Myocyte (in vitro differentiated cells): ENCODE results near the gene RPL37. TPM values are rescaled to one million over a fixed set of nuclear protein-coding genes. Genes with fewer than 3 reads are reported as not detected.
A peak's percentile ranks its signal among the peaks of the same experiment; 100 is the strongest.
"Not testable (repeated sequence)": the region's sequence is repeated elsewhere in the genome, so short reads cannot be mapped to it uniquely, and the experiment has no call there.

Source experiments
- DNase-seq: peaks from one replicate; pipeline ENCODE4 v3.0.0-alpha.2; 2012; ENCODE audit warnings: low read depth
- total RNA-seq: library from RNA; depleted of rRNA; stranded (reverse); fragments of >200 nt; gene quantifications from 2 replicates; pipeline ENCODE4 v1.2.3, GENCODE V29; 2014

The RPL37 gene
- total RNA-seq, 1 donor from 2014 or later: 67.5 TPM

- DNase-seq: peak; percentile 36
Observed at GRCh38 chr5:40834391-40834848, 602 bp downstream of the RPL37 start.

GRCh38 chr5:40833712-40834229 lies 1.3 kb downstream of the RPL37 start:
- no peak for DNase-seq

GRCh38 chr5:40832345-40832744 lies 2.7 kb downstream of the RPL37 start:
- no peak for DNase-seq

GRCh38 chr5:40831346-40832210 lies 3.4 kb downstream of the RPL37 start:
- DNase-seq: no peak

- no peak for DNase-seq
Observed at GRCh38 chr5:40829748-40830533, 5.1 kb downstream of the RPL37 start.

GRCh38 chr5:40828690-40829661 lies 6.0 kb downstream of the RPL37 start:
- no peak for DNase-seq

- DNase-seq: no peak
Observed at GRCh38 chr5:40828021-40828631, 6.9 kb downstream of the RPL37 start.

- no peak for DNase-seq
Observed at GRCh38 chr5:40827188-40827977, 7.6 kb downstream of the RPL37 start.

GRCh38 chr5:40826489-40827187 lies 8.4 kb downstream of the RPL37 start:
- no peak for DNase-seq

GRCh38 chr5:40825461-40826043 lies 9.5 kb downstream of the RPL37 start:
- DNase-seq: not testable (repeated sequence)

- no peak for DNase-seq
Observed at GRCh38 chr5:40823459-40823858, 11.6 kb downstream of the RPL37 start.

GRCh38 chr5:40813698-40814281 lies 21.2 kb downstream of the RPL37 start:
- no peak for DNase-seq

- DNase-seq: no peak
Observed at GRCh38 chr5:40812125-40812524, 22.9 kb downstream of the RPL37 start.

GRCh38 chr5:40801771-40802562 lies 33.1 kb downstream of the RPL37 start:
- DNase-seq: no peak

GRCh38 chr5:40799258-40799657 lies 35.8 kb downstream of the RPL37 start:
- DNase-seq: no peak

GRCh38 chr5:40798801-40799210 lies 36.2 kb downstream of the RPL37 start:
- DNase-seq: no peak
